Prostate gland (tissue), 2 donors: ENCODE data around the gene ASB15.

Source experiments
- CTCF ChIP-seq, 4 experiments: fragments of 200-600 bp in 2 of 4; fragments of 450-650 bp in 2 of 4; sonication (generic) in 2 of 4; IDR thresholded peaks; 1 replicate in 3 of 4; 2 replicates in 1 of 4; pipeline ENCODE4 v1.5.1; 2016 to 2019; ENCODE audit warnings: antibody characterized with exemption in 4 of 4, mild to moderate bottlenecking in 2 of 4, moderate library complexity in 2 of 4
- POLR2A ChIP-seq: fragments of 450-650 bp; IDR thresholded peaks from one replicate; pipeline ENCODE4 v1.6.1; 2016; ENCODE audit warnings: antibody characterized with exemption, mild to moderate bottlenecking
- POLR2AphosphoS5 ChIP-seq: sonication (generic); formaldehyde crosslinking; IDR thresholded peaks from one replicate; pipeline ENCODE4 v1.6.1; 2017; ENCODE audit warnings: antibody characterized with exemption

GRCh38 chr7:123601530-123601929, at the start of gene ASB15:
- TF ChIP-seq POLR2A, result no peak
- TF ChIP-seq CTCF (IDR thresholded peaks at IDR 0.05), result no peak
- TF ChIP-seq POLR2AphosphoS5, result no peak
